ENCODE measurements around the gene CCDC30. TPM values are rescaled to one million over a fixed set of nuclear protein-coding genes. Genes with fewer than 3 reads are reported as not detected.
"Not testable (repeated sequence)": the region's sequence is repeated elsewhere in the genome, so short reads cannot be mapped to it uniquely, and the experiment has no call there.

CCDC30 gene
- total RNA-seq, 1 donor from 2014 or later, result 0.40 TPM

GRCh38 chr1:42657201-42657600 is 194.1 kb downstream of the CCDC30 start:
- no peak for DNase-seq (ENCODE audit: low read depth in 2 of 2)

- DNase-seq (ENCODE audit: low read depth in 2 of 2), result peak; percentile 92 to 93
Measured at GRCh38 chr1:42657981-42658876, 195.1 kb downstream of the CCDC30 start, which contains the start of gene PPIH. Gene PPIH (plus strand): TSS chr1:42658423. CDS start chr1:42658447, 24 bp downstream.

GRCh38 chr1:42658877-42659337 is 195.8 kb downstream of the CCDC30 start:
- peak; percentile 31 to 35 for DNase-seq (ENCODE audit: low read depth in 2 of 2)

- DNase-seq (ENCODE audit: low read depth in 2 of 2), result no peak
Measured at GRCh38 chr1:42660907-42661500, 197.9 kb downstream of the CCDC30 start.

GRCh38 chr1:42669936-42670335 is 206.8 kb downstream of the CCDC30 start:
- no peak for DNase-seq (ENCODE audit: low read depth in 2 of 2)

- no peak for DNase-seq (ENCODE audit: low read depth in 2 of 2)
Measured at GRCh38 chr1:42670425-42670824, 207.3 kb downstream of the CCDC30 start.

- peak; percentile 87 to 96 for DNase-seq (ENCODE audit: low read depth in 2 of 2)
Measured at GRCh38 chr1:42674214-42674613, 211.1 kb downstream of the CCDC30 start.

- peak; percentile 16 to 91 for DNase-seq (ENCODE audit: low read depth in 2 of 2)
Measured at GRCh38 chr1:42674682-42675081, 211.6 kb downstream of the CCDC30 start.

GRCh38 chr1:42675467-42675866 is 212.4 kb downstream of the CCDC30 start:
- no peak for DNase-seq (ENCODE audit: low read depth in 2 of 2)

- no peak for DNase-seq (ENCODE audit: low read depth in 2 of 2)
Measured at GRCh38 chr1:42676534-42677087, 213.5 kb downstream of the CCDC30 start.

- DNase-seq (ENCODE audit: low read depth in 2 of 2), result no peak
Measured at GRCh38 chr1:42679364-42679983, 216.4 kb downstream of the CCDC30 start.

- no peak for DNase-seq (ENCODE audit: low read depth in 2 of 2)
Measured at GRCh38 chr1:42680055-42680454, 217.0 kb downstream of the CCDC30 start.

- peak; percentile 37 to 51 for DNase-seq (ENCODE audit: low read depth in 2 of 2)
Measured at GRCh38 chr1:42680921-42681683, 218.0 kb downstream of the CCDC30 start.

GRCh38 chr1:42681741-42682483 is 218.8 kb downstream of the CCDC30 start, which contains the start of gene YBX1:
Gene YBX1 (plus strand): TSS chr1:42682418. CDS start chr1:42682566, 148 bp downstream.
- DNase-seq (ENCODE audit: low read depth in 2 of 2), result peak; percentile 99

- not testable (repeated sequence) for DNase-seq (ENCODE audit: low read depth in 2 of 2)
Measured at GRCh38 chr1:42682484-42682738, 219.3 kb downstream of the CCDC30 start.

- DNase-seq (ENCODE audit: low read depth in 2 of 2), result peak; percentile 72 to 77
Measured at GRCh38 chr1:42682739-42683531, 219.8 kb downstream of the CCDC30 start.

- DNase-seq (ENCODE audit: low read depth in 2 of 2), result peak in 1 of 2 donors; percentile 20
Measured at GRCh38 chr1:42684139-42684538, 221.1 kb downstream of the CCDC30 start.

GRCh38 chr1:42686418-42686817 is 223.3 kb downstream of the CCDC30 start:
- no peak for DNase-seq (ENCODE audit: low read depth in 2 of 2)

GRCh38 chr1:42689912-42690311 is 226.8 kb downstream of the CCDC30 start:
- DNase-seq (ENCODE audit: low read depth in 2 of 2), result no peak
